Measurements from ENCODE around the gene CEACAM5.
"Not testable (repeated sequence)": the region's sequence is repeated elsewhere in the genome, so short reads cannot be mapped to it uniquely, and the experiment has no call there.

The CEACAM5 gene

DNA sequence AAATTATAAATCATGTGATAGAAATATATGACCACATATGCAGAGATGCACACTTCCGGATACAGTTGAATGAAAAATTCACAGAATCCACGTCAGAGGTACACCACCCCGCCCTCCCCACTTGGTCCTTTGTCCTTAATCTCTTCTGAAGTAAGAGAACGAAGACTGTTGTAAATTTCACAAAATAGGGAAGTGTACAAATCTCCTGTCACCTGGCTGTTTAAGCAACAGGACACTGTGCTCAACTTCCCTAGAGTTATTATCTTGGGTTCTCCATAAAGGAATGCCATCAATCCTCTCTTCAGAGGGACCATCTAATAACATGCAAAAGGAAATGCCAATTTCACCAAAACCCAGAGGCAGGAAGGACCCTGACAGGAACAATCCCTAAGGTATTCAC lies 36.4 kb downstream of the CEACAM5 start:
- FAIRE-seq: no peak

DNA sequence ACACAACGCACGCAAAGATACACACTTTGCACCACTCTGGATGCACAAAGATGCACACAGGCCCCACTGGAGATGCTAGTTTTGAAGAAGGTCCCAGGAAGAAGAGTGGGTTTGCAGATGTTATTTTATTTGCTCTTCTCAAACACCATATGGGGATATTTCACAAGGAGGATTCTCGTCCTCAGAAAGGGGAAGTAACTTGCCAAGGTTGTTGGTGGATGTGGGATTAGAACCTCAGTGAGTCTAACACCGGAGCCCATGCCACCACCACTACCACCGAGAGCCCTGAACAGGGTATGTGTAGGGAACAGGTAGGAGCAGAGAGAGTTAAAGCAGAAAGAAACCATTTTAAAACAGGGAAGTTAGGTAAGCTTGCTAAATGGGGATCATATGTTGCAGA lies 37.3 kb downstream of the CEACAM5 start:
- no peak for FAIRE-seq

- FAIRE-seq: no peak
Observed at GRCh38 chr19:41746593-41747227, 38.3 kb downstream of the CEACAM5 start.

GRCh38 chr19:41748012-41748411 lies 39.6 kb downstream of the CEACAM5 start:
- FAIRE-seq: no peak

GRCh38 chr19:41750248-41751134 lies 42.1 kb downstream of the CEACAM5 start:
- FAIRE-seq: not testable (repeated sequence)

- FAIRE-seq: no peak
Observed at GRCh38 chr19:41753159-41753558, 44.7 kb downstream of the CEACAM5 start.

GRCh38 chr19:41753936-41754529 lies 45.6 kb downstream of the CEACAM5 start:
- peak; percentile 52 for FAIRE-seq

GRCh38 chr19:41755328-41755913 lies 47.0 kb downstream of the CEACAM5 start, which contains the start of gene CEACAM6:
CEACAM6 (plus strand) TSS chr19:41755530; CDS start chr19:41755639, 109 bp downstream.
- no peak for FAIRE-seq

DNA sequence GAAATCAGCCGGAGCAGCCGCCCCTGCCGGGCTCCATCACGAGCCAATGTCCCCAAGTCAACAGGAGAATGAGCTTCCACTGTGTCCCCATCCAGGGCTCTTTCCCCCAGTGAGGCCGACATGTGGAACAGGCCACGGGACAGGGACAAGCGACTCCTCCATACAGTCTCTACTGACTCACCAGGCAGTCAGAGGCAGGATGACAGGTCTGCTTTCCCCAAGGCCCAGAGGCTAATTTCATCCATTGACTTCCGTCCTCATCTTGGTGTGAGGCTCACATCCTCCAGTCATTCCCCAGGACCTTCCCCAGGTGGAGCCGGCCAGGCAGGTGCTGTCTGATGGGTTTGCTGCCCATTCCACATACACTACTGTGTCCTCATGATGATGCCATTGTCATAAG lies 50.4 kb downstream of the CEACAM5 start:
- FAIRE-seq: no peak

DNA sequence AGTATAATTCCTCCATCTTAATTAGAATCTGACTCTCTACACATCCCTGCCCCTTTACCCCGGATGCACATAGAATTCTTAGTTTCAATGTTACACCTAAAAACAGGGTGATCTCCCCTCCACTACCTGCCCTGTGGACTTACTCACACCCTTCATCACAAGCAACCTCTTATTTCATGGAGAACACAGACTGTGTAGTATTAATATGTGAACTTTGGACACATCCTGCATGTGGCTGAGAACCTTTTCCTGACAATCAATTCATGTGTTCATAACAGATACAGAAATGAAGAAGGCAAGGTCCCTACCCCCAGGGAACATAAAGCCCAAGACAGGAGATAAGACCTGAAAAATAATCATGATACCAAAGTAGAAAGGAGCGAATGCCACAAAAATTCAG lies 58.7 kb downstream of the CEACAM5 start:
- no peak for FAIRE-seq

DNA sequence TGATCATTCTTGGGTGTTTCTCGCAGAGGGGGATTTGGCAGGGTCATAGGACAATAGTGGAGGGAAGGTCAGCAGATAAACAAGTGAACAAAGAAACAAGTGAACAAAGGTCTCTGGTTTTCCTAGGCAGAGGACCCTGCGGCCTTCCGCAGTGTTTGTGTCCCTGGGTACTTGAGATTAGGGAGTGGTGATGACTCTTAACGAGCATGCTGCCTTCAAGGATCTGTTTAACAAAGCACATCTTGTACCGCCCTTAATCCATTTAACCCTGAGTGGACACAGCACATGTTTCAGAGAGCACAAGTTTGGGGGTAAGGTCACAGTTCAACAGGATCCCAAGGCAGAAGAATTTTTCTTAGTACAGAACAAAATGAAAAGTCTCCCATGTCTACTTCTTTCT lies 59.7 kb downstream of the CEACAM5 start:
- not testable (repeated sequence) for FAIRE-seq

DNA sequence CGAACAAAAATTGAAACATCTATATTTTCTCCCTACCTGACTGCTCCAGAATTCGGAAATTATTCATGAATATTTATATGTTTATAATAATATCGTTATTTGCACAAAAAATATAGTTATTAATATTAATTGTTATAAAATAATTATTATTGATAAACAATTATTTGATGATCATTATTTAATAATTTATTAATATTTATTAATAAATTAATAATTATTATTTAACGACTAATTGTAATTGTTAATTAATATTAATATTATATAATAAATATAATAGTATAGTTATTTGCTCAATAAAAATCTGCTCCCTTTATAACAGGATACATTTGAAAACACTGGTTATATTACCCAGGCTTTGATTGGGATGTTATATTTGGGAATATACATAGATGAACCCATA lies 61.2 kb downstream of the CEACAM5 start:
- peak; percentile 98 for FAIRE-seq

GRCh38 chr19:41771410-41771809 lies 63.0 kb downstream of the CEACAM5 start:
- FAIRE-seq: no peak

DNA sequence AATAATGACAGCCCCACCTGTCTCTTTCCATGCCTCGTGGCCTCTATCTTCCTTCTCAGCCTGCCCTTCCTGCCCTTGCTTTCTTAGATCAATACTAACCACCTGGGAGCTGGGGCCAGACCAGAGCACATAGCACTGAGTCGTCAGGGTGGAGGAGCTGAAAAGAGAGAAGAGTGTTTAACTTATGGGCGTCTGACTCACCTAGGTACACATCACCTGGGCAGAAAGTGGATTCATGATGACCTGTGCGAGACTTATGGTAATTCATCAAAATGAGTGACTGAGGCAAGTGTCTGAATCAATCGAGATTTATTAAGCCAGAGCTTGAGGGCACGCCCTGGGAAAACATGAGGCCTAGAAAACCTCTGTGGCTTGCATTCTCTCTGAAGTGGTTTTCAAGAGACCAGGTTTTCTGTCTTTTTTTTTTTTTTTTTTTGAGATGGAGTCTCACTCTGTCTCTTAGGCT lies 66.1 kb downstream of the CEACAM5 start:
- FAIRE-seq: no peak

GRCh38 chr19:41776700-41777099 lies 68.3 kb downstream of the CEACAM5 start:
- no peak for FAIRE-seq
